WTC11 (cell line): ENCODE measurements around the gene IQCE. TPM values are rescaled to one million over a fixed set of nuclear protein-coding genes. Genes with fewer than 3 reads are reported as not detected.

Experiments
- ATAC-seq: fragments of 200-7000 bp; cut with Tn5 transposase; 2 replicates; pipeline ENCODE4 v1.10.0; 2021; ENCODE audit warnings: mild to moderate bottlenecking, moderate library complexity
- CTCF ChIA-PET: fragments of 300-600 bp; sonication (Branson Sonifier 250); formaldehyde crosslinking; loops from one replicate; lab custom pipeline; 2021; ENCODE audit warnings: antibody characterized with exemption; lab: Charles Lee
- POLR2A ChIA-PET: fragments of 350-600 bp; sonication (Branson Sonifier 250); formaldehyde crosslinking; loops from one replicate; lab custom pipeline; 2021; ENCODE audit warnings: antibody characterized with exemption; lab: Charles Lee
- DNase-seq: peaks from one replicate; pipeline ENCODE4 v3.0.0; 2021; ENCODE audit warnings: low spot score
- H3K27ac Mint-ChIP-seq: 2 replicates; pipeline ENCODE4 v1.8.0; 2021; ENCODE audit warnings: mixed read lengths
- H3K27me3 Mint-ChIP-seq: 2 replicates; pipeline ENCODE4 v1.8.0; 2021; ENCODE audit warnings: low read depth, mild to moderate bottlenecking, moderate library complexity, mixed read lengths
- H3K36me3 Mint-ChIP-seq: 2 replicates; pipeline ENCODE4 v1.8.0; 2021; ENCODE audit warnings: mixed read lengths
- H3K4me1 Mint-ChIP-seq: 2 replicates; pipeline ENCODE4 v1.8.0; 2022; ENCODE audit warnings: mixed read lengths
- H3K4me3 Mint-ChIP-seq: 2 replicates; pipeline ENCODE4 v1.8.0; 2021; ENCODE audit warnings: mild to moderate bottlenecking, moderate library complexity, mixed read lengths
- H3K9me3 Mint-ChIP-seq: 2 replicates; pipeline ENCODE4 v1.8.0; 2021; ENCODE audit warnings: mixed read lengths
- FOXJ3 ChIP-seq: sonication (generic); formaldehyde crosslinking; IDR thresholded peaks from 2 replicates; pipeline ENCODE4 v1.9.0; 2021; ENCODE audit warnings: missing genetic modification reagents, mild to moderate bottlenecking, borderline replicate concordance
- FOXP1 ChIP-seq: sonication (generic); formaldehyde crosslinking; IDR thresholded peaks from 2 replicates; pipeline ENCODE4 v1.8.0; 2022; ENCODE audit warnings: missing genetic modification reagents, mild to moderate bottlenecking, moderate library complexity, borderline replicate concordance
- OVOL2 ChIP-seq: fragments of 250-450 bp; sonication (Bioruptor Pico); IDR thresholded peaks from 2 replicates; pipeline ENCODE4 v1.9.0; 2021; ENCODE audit warnings: mild to moderate bottlenecking, borderline replicate concordance
- PRDM15 ChIP-seq: sonication (generic); formaldehyde crosslinking; IDR thresholded peaks from 2 replicates; pipeline ENCODE4 v1.8.0; 2022; ENCODE audit warnings: missing genetic modification reagents
- RELA ChIP-seq: sonication (generic); formaldehyde crosslinking; IDR thresholded peaks from 2 replicates; pipeline ENCODE4 v1.8.1; 2022; ENCODE audit warnings: missing genetic modification reagents, mild to moderate bottlenecking, borderline replicate concordance
- RORB ChIP-seq: fragments of 250-450 bp; sonication (Bioruptor Pico); IDR thresholded peaks from 2 replicates; pipeline ENCODE4 v1.9.0; 2021; ENCODE audit warnings: mild to moderate bottlenecking
- TCF7 ChIP-seq: sonication (generic); formaldehyde crosslinking; IDR thresholded peaks from 2 replicates; pipeline ENCODE4 v1.8.0; 2022; ENCODE audit warnings: mild to moderate bottlenecking, low read depth, missing genetic modification reagents, moderate library complexity
- TP53 ChIP-seq: sonication (generic); formaldehyde crosslinking; IDR thresholded peaks from 2 replicates; pipeline ENCODE4 v1.8.1; 2023; ENCODE audit warnings: mild to moderate bottlenecking, missing genetic modification reagents
- ZBTB21 ChIP-seq: sonication (generic); formaldehyde crosslinking; IDR thresholded peaks from 2 replicates; pipeline ENCODE4 v1.8.1; 2023; ENCODE audit warnings: mild to moderate bottlenecking, missing genetic modification reagents, borderline replicate concordance
- ZNF121 ChIP-seq: sonication (generic); formaldehyde crosslinking; IDR thresholded peaks from 2 replicates; pipeline ENCODE4 v1.8.0; 2023; ENCODE audit warnings: missing genetic modification reagents
- total RNA-seq: library from RNA; stranded (reverse); gene quantifications from 3 replicates; pipeline ENCODE4 v1.2.3, GENCODE V29; 2021
- TF ChIP-seq, protein P1 (sequence below): sonication (generic); formaldehyde crosslinking; IDR thresholded peaks from 2 replicates; pipeline ENCODE4 v1.8.0; 2023; ENCODE audit warnings: mild to moderate bottlenecking, missing genetic modification reagents
- TF ChIP-seq, protein P2 (sequence below): sonication (generic); formaldehyde crosslinking; conservative IDR thresholded peaks from 2 replicates; pipeline ENCODE4 v1.8.1; 2022; ENCODE audit warnings: mild to moderate bottlenecking, missing genetic modification reagents
- TF ChIP-seq, protein P3 (sequence below): fragments of 200-600 bp; IDR thresholded peaks from 2 replicates; pipeline ENCODE4 v1.8.0; 2022; ENCODE audit warnings: antibody characterized with exemption
- TF ChIP-seq, protein P4 (sequence below): fragments of 250-450 bp; sonication (Bioruptor Pico); conservative IDR thresholded peaks from 2 replicates; pipeline ENCODE4 v1.9.0; 2021; ENCODE audit warnings: mild to moderate bottlenecking

The IQCE gene
- total RNA-seq, 1 experiment from 2014 or later: 4.4 TPM

GRCh38 chr7:2659556-2660358, 101.0 kb downstream of the IQCE start (continued):
- TF ChIP-seq TCF7 (CRISPR knock-in tag) (no peak), ZBTB21 (CRISPR knock-in tag) (no peak), OVOL2 (no peak), ZNF121 (CRISPR knock-in tag) (no peak), RELA (CRISPR knock-in tag) (no peak), FOXJ3 (no peak), PRDM15 (CRISPR knock-in tag) (no peak), TP53 (CRISPR knock-in tag) (no peak)
- TF ChIP-seq, protein P1, sequence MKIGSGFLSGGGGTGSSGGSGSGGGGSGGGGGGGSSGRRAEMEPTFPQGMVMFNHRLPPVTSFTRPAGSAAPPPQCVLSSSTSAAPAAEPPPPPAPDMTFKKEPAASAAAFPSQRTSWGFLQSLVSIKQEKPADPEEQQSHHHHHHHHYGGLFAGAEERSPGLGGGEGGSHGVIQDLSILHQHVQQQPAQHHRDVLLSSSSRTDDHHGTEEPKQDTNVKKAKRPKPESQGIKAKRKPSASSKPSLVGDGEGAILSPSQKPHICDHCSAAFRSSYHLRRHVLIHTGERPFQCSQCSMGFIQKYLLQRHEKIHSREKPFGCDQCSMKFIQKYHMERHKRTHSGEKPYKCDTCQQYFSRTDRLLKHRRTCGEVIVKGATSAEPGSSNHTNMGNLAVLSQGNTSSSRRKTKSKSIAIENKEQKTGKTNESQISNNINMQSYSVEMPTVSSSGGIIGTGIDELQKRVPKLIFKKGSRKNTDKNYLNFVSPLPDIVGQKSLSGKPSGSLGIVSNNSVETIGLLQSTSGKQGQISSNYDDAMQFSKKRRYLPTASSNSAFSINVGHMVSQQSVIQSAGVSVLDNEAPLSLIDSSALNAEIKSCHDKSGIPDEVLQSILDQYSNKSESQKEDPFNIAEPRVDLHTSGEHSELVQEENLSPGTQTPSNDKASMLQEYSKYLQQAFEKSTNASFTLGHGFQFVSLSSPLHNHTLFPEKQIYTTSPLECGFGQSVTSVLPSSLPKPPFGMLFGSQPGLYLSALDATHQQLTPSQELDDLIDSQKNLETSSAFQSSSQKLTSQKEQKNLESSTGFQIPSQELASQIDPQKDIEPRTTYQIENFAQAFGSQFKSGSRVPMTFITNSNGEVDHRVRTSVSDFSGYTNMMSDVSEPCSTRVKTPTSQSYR: no peak
- TF ChIP-seq, protein P2, sequence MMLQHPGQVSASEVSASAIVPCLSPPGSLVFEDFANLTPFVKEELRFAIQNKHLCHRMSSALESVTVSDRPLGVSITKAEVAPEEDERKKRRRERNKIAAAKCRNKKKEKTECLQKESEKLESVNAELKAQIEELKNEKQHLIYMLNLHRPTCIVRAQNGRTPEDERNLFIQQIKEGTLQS (CRISPR knock-in tag): no peak

DNA sequence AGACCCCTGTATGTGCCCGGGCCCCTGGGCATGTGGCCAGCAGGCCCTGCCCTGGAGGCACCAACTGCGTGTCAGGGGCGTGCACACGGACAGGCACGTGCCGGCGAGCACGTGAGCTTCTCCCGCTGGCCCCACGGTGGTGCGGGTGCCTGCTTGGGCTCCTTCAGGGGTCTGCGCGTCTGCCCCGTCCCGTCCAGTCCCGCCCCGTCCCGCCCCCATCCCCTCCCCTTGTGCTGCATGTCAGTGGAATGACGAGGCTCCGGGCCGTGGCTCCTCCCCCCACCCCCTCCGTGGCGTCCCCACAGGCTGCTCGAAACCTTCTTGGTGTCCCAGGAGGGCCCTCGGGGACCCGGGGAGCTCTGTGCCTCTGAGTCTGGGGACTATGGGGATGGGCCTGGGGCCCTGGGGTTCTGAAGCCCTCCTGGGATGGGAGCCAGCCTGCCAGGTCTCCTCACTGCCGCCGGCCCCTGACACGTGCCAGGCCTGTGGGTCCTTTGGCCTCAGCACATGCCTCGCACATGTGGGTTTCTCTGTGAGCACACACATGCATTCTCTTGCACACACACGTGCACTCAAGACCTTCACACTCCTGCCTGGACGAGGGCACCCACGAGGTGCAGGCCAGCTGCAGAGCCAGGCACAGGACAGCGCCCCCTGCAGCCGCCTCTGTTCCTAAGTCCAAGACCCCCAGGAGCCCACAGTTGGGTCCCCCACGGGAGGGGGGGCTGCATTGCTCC, 101.7 kb downstream of the IQCE start:
- no peak for DNase-seq
- Mint-ChIP-seq H3K4me1 (peaks cover 6% of the 10 kb centered on the region; the same call in 1 of the 2 replicates), H3K4me3 (no peak overlapping the region), H3K27ac (peak overlapping the region; percentile 83), H3K36me3 (peaks cover 16% of the 10 kb centered on the region), H3K9me3 (no peaks in the 10 kb centered on the region), H3K27me3 (no peaks in the 10 kb centered on the region)
- ATAC-seq: no peak
- POLR2A ChIA-PET: no interaction called here
- CTCF ChIA-PET: interaction anchor here (0.6 to 4.5 kb wide), 12 partner anchors 10 to 209 kb away, joined by 3 to 32 read pairs (median 8); no protein-coding TSS in a partner anchor
- TF ChIP-seq RORB (CRISPR knock-in tag) (no peak), ZNF121 (CRISPR knock-in tag) (peak; percentile 90)
- TF ChIP-seq, protein P3, sequence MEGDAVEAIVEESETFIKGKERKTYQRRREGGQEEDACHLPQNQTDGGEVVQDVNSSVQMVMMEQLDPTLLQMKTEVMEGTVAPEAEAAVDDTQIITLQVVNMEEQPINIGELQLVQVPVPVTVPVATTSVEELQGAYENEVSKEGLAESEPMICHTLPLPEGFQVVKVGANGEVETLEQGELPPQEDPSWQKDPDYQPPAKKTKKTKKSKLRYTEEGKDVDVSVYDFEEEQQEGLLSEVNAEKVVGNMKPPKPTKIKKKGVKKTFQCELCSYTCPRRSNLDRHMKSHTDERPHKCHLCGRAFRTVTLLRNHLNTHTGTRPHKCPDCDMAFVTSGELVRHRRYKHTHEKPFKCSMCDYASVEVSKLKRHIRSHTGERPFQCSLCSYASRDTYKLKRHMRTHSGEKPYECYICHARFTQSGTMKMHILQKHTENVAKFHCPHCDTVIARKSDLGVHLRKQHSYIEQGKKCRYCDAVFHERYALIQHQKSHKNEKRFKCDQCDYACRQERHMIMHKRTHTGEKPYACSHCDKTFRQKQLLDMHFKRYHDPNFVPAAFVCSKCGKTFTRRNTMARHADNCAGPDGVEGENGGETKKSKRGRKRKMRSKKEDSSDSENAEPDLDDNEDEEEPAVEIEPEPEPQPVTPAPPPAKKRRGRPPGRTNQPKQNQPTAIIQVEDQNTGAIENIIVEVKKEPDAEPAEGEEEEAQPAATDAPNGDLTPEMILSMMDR: peak; percentile 58

DNA sequence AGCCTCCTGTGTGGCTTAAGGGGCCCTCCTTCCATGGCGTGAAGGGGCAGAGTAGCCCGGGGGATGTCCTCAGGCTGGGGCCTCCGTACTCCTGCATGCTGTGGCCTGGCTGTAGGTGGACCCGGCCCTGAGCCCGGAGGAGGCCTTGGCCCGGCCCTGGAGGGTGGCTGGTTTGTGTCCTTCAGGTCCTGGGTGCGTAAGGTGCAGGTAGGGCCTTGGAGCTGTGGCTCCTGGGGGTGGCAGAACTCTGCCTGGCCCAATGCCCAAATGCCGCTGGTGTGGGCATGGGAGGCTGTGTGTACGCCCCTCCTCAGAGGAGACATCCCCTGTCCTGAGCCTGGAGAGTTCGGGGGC, 102.3 kb downstream of the IQCE start:
- Mint-ChIP-seq H3K27ac (no peak overlapping the region), H3K4me1 (peaks cover 6% of the 10 kb centered on the region; the same call in 1 of the 2 replicates), H3K9me3 (no peaks in the 10 kb centered on the region), H3K27me3 (no peaks in the 10 kb centered on the region), H3K4me3 (no peak overlapping the region), H3K36me3 (peaks cover 12% of the 10 kb centered on the region)
- ChIA-PET CTCF (interaction anchor here (0.6 to 4.5 kb wide), 9 partner anchors 10 to 209 kb away, joined by 3 to 32 read pairs (median 10); partner anchors contain the start of gene TTYH3), POLR2A (no interaction called here)
- ATAC-seq (no peak), DNase-seq (no peak)
- TF ChIP-seq ZBTB21 (CRISPR knock-in tag): no peak
- TF ChIP-seq FOXP1 (CRISPR knock-in tag): 0 out of 2 replicates have a peak, but pooled peaks have one; percentile 31
- TF ChIP-seq, protein P4, sequence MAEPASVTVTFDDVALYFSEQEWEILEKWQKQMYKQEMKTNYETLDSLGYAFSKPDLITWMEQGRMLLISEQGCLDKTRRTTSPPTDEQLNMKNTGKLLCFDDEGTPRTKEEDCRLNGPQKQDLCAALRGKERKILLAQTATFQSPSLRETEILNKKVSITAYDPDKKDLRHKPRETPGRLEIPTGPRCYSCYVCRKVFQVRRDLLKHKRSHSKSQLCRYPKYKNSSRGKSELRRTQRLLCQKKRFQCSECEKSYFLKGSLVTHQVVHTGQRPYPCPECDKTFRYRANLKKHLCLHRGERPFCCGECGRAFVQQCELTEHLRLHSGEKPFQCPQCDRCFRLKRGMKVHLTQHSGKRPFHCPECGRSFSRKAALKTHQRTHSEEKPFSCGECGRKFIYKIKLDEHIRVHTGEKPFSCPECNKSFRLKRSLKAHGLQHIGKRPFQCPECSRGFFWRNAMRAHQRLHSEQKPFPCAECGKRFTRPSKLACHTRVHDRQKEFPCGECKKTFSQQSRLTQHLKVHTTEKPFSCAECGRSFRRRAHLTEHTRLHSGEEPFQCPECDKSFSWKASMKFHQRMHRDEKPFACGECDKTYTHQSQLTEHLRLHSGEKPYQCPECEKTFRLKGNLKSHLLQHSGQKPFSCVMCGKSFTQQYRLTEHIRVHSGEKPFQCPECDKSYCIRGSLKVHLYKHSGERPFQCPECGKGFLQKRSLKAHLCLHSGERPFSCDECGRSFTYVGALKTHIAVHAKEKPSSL (CRISPR knock-in tag): no peak
- TF ChIP-seq, protein P1: no peak
